Eye (tissue), 1 donor: ENCODE results near the gene ABCC6.
"Not testable (repeated sequence)": the region's sequence is repeated elsewhere in the genome, so short reads cannot be mapped to it uniquely, and the experiment has no call there.

Experiments used
- DNase-seq: peaks from one replicate; pipeline ENCODE4 v3.0.0-alpha.2; 2015

The ABCC6 gene

DNA sequence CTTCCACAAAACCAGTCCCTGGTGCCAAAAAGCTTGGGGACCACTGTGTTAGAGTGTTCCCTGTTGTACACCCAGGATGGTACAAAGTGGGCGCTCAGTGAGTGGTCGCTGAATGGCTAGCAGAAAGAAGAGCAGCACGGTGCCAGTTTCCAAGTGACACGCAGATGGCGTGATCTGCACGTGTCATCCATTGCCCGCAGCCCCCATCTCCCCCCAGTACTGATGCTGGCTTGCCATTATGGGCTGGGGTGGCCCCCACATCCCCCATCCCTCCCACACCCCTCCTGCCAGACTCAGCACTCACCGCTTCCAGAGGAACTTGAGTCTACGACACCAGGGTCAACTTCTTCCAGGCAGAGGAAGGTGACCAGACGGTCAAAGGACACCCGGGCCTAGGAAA, 36.5 kb downstream of the ABCC6 start:
- no peak for DNase-seq

DNA sequence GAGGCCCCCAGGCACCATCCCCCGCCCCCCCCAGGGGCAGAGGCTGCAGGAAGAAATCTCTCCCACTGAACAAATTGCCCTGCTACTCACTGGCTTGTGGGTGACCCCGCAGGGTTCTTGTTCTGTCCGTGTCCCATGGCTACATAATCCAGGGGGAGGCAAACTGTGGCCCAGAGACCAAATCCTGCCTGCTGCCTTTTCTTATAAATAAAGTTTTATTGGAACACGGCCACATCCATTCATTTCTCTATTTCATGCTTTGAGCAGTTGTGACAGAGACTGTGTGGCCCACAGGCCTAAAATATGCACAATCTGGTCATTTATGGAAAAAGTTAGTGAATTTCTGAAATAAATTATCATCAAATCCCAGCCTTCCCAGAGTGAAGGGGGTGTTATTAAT, 38.2 kb downstream of the ABCC6 start:
- no peak for DNase-seq

DNA sequence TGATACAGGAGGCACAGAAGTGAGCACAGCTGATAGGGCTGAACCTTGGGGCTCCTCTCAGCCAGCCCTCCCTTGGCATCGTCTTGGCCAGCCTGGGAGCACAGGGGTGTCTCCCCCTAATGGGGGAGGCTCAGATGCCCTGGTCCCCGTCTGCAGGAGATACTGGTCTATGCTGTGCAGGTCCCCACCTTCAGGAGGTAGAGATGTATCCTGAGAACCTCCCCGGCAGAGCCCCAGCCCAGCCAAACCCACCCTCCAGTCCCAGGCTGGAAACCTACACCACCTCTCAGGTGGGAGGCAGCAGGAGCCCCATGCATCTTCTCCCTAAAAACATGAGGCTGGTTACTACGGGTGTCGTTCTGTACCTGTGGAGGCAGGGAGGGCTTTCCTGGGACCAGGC, 38.7 kb downstream of the ABCC6 start:
- DNase-seq, result no peak

GRCh38 chr16:16183562-16183961, 39.7 kb downstream of the ABCC6 start:
- no peak for DNase-seq

- DNase-seq, result no peak
These were observed 40.4 kb downstream of the ABCC6 start for GRCh38 chr16:16182918-16183317.

- not testable (repeated sequence) for DNase-seq
These were observed 41.5 kb downstream of the ABCC6 start for GRCh38 chr16:16181748-16182147.

DNA sequence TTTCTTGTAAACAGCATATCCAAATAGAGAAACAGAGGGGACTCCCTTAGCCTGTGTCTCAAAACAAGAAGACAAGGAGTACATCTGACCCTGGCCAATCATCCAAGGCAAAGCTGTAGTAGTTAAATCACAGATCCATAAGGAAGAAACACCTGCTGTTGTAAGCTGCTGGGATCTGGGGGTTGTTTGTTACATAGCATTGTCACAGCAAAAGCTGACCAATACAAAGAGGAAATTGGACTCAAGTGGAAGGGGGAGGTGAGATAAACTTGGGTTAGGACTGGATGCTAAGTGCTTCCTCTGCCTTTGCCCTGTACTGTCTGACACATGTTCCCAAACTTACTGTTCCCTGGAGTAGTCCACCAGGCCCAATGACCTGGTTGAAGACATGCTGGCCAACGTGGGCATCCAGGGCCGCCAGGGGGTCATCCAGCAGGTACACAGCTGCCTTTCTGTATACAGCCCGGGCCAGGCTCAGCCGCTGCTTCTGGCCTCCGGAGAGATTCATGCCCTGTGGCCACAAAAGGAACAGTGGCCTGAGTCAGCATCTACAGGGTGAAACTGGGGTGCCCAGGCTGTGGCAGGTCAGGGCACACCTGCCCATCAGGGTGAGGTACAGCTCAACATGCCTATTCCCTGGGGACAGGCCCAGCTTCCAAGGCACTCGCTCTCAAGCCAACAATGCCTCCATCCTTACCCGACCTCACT, 44.7 kb downstream of the ABCC6 start:
- no peak for DNase-seq

DNA sequence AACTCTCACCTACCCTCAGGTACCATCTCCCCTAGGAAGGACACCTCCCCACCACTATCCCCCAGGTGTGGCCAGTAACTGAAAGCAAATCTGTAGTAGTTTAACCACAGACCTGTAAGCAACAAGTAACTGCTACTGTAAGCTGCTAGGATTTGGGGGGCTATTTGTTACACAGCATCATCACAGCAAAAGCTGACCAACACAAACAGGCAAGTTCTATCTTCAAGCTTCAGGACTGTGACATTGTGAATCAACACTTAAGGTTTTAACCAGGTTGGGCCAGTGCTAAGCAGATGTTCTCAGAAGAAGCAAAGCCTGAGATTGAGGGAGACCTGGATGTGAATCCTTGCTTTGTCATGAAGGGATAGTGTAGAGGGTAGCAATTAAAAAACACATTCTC, 47.0 kb downstream of the ABCC6 start:
- DNase-seq, result no peak

- DNase-seq, result peak; percentile 18
These were observed 48.0 kb downstream of the ABCC6 start for GRCh38 chr16:16175296-16175695.

DNA sequence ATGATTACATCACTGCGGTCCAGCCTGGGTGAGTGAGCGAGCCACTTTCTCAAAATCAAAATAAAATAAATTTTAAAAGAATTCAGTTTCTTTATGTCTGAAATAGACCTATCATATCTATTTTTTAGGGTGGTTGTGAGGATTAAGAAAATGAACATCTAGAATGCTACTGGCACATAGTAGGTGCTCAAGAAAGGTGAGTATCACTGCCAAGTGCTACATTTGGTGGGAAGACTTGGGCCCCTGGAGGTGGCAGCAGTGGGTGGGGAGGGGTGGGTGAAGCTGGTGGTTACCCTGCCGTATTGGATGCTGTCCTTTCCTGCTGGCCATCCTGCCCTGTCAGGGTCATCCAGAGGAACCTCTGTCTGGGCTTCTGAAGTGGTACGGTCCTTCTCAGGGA, 50.3 kb downstream of the ABCC6 start:
- no peak for DNase-seq

DNA sequence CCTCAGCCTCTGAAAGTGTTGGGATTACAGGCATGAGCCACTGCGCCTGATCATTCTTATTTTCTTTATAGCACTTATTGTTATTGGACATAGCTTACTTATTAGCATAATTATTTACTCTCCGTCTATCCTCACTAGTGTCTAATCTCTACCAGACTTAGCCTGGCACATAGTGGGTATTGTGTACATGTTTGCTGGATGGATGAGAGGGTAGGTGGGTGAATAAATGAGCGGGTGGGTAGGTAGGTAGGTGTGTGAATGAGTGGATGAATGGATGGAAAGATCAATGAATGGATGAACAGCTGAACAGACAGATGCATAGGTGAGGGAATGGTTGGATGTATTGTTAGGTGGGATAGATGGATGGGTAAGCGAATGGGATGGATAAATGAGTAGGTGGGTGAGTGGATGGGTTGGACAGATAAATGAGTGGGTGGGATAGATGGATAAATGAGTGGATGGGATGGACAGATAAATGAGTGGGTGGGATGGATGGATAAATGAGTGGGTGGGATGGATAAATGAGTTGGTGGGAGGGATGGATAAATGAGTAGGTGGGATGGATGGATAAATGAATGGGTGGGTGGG, 51.9 kb downstream of the ABCC6 start:
- DNase-seq, result no peak

GRCh38 chr16:16169615-16170014, 53.7 kb downstream of the ABCC6 start:
- no peak for DNase-seq

GRCh38 chr16:16168431-16168830, 54.9 kb downstream of the ABCC6 start:
- DNase-seq, result no peak

- DNase-seq, result no peak
These were observed 55.4 kb downstream of the ABCC6 start for GRCh38 chr16:16167927-16168326.

DNA sequence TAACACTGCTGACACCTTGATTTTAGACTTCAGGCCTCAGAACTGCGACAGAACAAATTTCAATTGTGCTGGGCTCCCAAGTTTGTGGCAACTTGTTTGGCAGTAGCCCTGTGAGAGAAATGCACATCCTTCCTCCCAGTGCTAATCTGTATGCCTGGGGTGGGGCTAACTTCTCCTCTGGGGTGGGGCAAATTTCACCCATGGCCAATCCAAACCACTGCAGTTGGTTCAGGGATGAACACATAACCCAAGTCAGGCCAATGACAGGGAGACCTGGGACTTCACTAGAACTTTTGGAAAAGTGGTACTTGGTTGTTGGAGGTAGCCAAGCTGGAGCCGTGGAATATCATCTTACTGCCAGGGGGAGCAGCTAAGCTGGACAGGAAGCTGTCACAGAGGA, 56.3 kb downstream of the ABCC6 start:
- DNase-seq, result no peak

GRCh38 chr16:16166085-16166484, 57.2 kb downstream of the ABCC6 start:
- DNase-seq, result no peak

- no peak for DNase-seq
These were observed 59.1 kb downstream of the ABCC6 start for GRCh38 chr16:16164243-16164642.

GRCh38 chr16:16163571-16163970, 59.7 kb downstream of the ABCC6 start:
- no peak for DNase-seq

GRCh38 chr16:16163109-16163508, 60.2 kb downstream of the ABCC6 start:
- no peak for DNase-seq

DNA sequence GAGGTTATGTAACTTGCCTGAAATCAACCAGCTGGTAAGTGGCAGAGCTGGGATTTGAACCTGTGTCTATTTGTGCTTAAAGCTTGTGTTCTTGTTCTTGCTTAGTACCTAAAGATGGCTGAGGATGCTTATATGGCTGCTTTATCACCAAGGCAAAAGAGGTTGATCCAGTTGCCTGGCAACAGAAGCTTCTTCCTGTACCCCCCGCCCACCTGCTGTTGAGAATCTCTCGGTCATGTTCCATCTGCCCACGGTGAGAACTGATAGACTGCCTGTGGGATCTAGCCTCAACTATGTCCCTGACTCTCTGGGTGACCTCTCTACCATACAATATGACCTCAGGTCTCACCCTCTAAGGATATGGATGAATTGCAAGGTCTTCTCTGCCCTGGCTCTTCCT, 60.7 kb downstream of the ABCC6 start:
- no peak for DNase-seq

GRCh38 chr16:16161840-16162239, 61.5 kb downstream of the ABCC6 start:
- DNase-seq, result not testable (repeated sequence)

DNA sequence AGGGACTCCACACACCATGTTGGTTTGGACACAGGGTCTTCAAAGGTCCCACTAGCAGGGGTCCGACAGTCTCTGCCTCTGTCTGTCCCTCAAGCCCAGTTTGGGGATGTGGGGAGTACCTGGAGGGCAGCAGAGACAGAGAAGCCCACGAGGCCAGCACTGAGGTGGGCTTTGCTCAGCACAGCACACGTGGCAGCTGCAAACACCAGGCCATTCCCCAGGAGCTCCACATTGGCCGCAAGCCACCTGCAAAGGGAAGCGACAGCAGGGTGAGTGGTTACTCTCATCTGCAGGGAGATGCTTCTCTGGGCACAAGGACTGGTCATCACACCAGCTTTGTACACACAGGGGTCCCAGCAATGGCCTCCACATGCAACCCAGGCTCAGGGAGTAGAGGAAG, 62.0 kb downstream of the ABCC6 start:
- no peak for DNase-seq

DNA sequence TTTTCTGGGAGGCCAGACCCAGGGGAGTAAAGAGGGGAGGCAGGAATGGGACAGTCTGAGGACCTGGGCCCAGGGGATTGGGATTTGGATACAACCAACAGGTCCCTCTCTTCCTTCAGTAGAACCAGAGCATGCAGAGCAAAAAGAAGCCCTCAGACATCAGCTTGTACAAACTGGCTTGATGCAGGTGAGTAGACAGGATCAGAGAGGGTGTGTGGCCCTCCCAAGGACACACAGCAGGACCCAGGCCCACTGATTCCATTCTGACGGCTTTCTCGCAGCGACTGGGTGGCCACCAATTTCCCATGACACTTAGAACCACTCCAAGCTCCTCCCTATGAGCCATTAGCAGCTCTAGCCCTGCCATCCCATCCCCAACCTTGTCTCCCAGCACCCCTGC, 63.6 kb downstream of the ABCC6 start:
- no peak for DNase-seq

DNA sequence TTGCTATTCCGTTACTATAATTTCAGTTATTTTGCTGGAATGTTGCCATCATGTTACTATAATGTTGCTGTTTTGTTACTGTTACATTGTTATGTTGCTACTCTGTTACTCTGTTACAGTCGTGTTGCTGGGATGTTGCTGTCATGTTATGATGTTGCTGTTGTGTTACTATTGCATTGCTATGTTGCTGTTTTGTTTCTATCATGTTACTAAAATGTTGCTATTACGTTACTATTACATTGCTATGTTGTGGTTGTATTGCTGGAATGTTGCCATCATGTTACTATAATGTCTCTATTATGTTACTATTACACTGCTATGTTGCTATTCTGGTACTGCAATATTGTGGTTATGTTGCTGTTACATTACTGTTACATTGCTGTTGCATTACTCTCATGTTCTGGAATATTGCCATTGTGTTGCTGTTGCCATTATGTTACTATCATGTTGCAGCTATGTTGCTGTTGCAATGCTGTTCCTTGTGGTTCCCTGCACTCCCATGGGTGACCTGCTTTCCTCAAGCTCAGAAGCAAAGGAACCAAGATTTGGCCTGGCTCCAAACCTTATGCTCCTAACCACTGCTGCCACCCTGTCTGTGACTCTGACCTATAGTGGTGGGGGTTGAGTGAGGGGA, 64.4 kb downstream of the ABCC6 start:
- no peak for DNase-seq
